ENCODE measurements around the gene SVIL.
"Not testable (repeated sequence)": the region's sequence is repeated elsewhere in the genome, so short reads cannot be mapped to it uniquely, and the experiment has no call there.

SVIL gene

GRCh38 chr10:29443745-29444523 is 190.8 kb downstream of the SVIL start:
- no peak for DNase-seq

GRCh38 chr10:29440981-29441380 is 193.8 kb downstream of the SVIL start:
- DNase-seq: no peak

GRCh38 chr10:29439005-29439404 is 195.8 kb downstream of the SVIL start:
- not testable (repeated sequence) for DNase-seq

- DNase-seq: no peak
Measured at GRCh38 chr10:29438271-29438670, 196.5 kb downstream of the SVIL start.

- no peak for DNase-seq
Measured at GRCh38 chr10:29437871-29438270, 196.9 kb downstream of the SVIL start.

- DNase-seq: no peak
Measured at GRCh38 chr10:29435809-29436501, 198.8 kb downstream of the SVIL start.

- no peak for DNase-seq
Measured at GRCh38 chr10:29434111-29434510, 200.7 kb downstream of the SVIL start.

- DNase-seq: no peak
Measured at GRCh38 chr10:29431711-29432110, 203.1 kb downstream of the SVIL start.

GRCh38 chr10:29430101-29430500 is 204.7 kb downstream of the SVIL start:
- DNase-seq: no peak

GRCh38 chr10:29428486-29428885 is 206.3 kb downstream of the SVIL start:
- no peak for DNase-seq

- no peak for DNase-seq
Measured at GRCh38 chr10:29427667-29428066, 207.1 kb downstream of the SVIL start.

- DNase-seq: no peak
Measured at GRCh38 chr10:29426420-29426819, 208.4 kb downstream of the SVIL start.

GRCh38 chr10:29424017-29424416 is 210.8 kb downstream of the SVIL start:
- DNase-seq: no peak

GRCh38 chr10:29420744-29421143 is 214.0 kb downstream of the SVIL start:
- no peak for DNase-seq

- DNase-seq: no peak
Measured at GRCh38 chr10:29417324-29417723, 217.4 kb downstream of the SVIL start.

- no peak for DNase-seq
Measured at GRCh38 chr10:29415876-29416275, 218.9 kb downstream of the SVIL start.

- no peak for DNase-seq
Measured at GRCh38 chr10:29414501-29414900, 220.3 kb downstream of the SVIL start.

GRCh38 chr10:29412485-29412884 is 222.3 kb downstream of the SVIL start:
- DNase-seq: no peak

GRCh38 chr10:29411666-29412315 is 223.0 kb downstream of the SVIL start:
- DNase-seq: no peak

GRCh38 chr10:29409241-29410054 is 225.3 kb downstream of the SVIL start:
- peak; percentile 32 for DNase-seq

- DNase-seq: no peak
Measured at GRCh38 chr10:29408847-29409240, 225.9 kb downstream of the SVIL start.
